DOHH2 (cell line): ENCODE measurements around the gene CLASP1.

ENCODE experiments used
- H3F3A ChIP-seq: fragments of 200-600 bp; sonication (generic), shearing (Covaris generic); 2 replicates; pipeline ENCODE4 v1.6.0; 2016; ENCODE audit warnings: antibody characterized with exemption, mild to moderate bottlenecking; ENCODE audit not compliant: control insufficient read depth, insufficient read depth
- H3K27ac ChIP-seq: fragments of 200-600 bp; sonication (generic); 2 replicates; pipeline ENCODE4 v1.5.1; 2014; ENCODE audit warnings: low read depth, mild to moderate bottlenecking, low read length, moderate library complexity
- H3K27me3 ChIP-seq: fragments of 200-600 bp; sonication (generic); 2 replicates; pipeline ENCODE4 v1.6.1; 2014; ENCODE audit warnings: mild to moderate bottlenecking, low read length, mixed read lengths; ENCODE audit not compliant: control insufficient read depth
- H3K36me3 ChIP-seq: fragments of 200-600 bp; sonication (generic); 2 replicates; pipeline ENCODE4 v1.6.1; 2014; ENCODE audit warnings: mild to moderate bottlenecking, low read length, moderate library complexity, mixed read lengths; ENCODE audit not compliant: control insufficient read depth
- H3K4me1 ChIP-seq: fragments of 200-600 bp; sonication (generic); 2 replicates; pipeline ENCODE4 v1.6.1; 2014; ENCODE audit warnings: mild to moderate bottlenecking, low read length, mixed read lengths; ENCODE audit not compliant: control insufficient read depth
- H3K4me2 ChIP-seq: fragments of 200-600 bp; sonication (generic); 2 replicates; pipeline ENCODE4 v1.6.0; 2014; ENCODE audit warnings: mild to moderate bottlenecking, low read length, moderate library complexity
- H3K4me3 ChIP-seq: fragments of 200-600 bp; sonication (generic); 2 replicates; pipeline ENCODE4 v1.5.1; 2014; ENCODE audit warnings: mild to moderate bottlenecking, low read length, mixed read lengths
- H3K79me2 ChIP-seq: fragments of 200-600 bp; sonication (generic); 2 replicates; pipeline ENCODE4 v1.6.1; 2014; ENCODE audit warnings: mild to moderate bottlenecking, low read length, mixed read lengths; ENCODE audit not compliant: control insufficient read depth
- H3K9me2 ChIP-seq: fragments of 200-600 bp; sonication (generic); replicated peaks from 2 replicates; pipeline ENCODE4 v1.6.1; 2014; ENCODE audit warnings: mild to moderate bottlenecking, low read length, mixed read lengths; ENCODE audit not compliant: control insufficient read depth
- H3K9me3 ChIP-seq: fragments of 200-600 bp; sonication (generic); 2 replicates; pipeline ENCODE4 v1.6.1; 2014; ENCODE audit warnings: antibody characterized with exemption, low read length, mixed read lengths; ENCODE audit not compliant: control insufficient read depth, insufficient read depth
- H4K20me1 ChIP-seq: fragments of 200-600 bp; sonication (generic); 2 replicates; pipeline ENCODE4 v1.6.0; 2014; ENCODE audit warnings: low read depth, mild to moderate bottlenecking, antibody characterized with exemption, low read length, moderate library complexity; ENCODE audit not compliant: control insufficient read depth, insufficient read depth
- CTCF ChIP-seq: fragments of 200-600 bp; sonication (generic); IDR thresholded peaks from one replicate; pipeline ENCODE4 v1.5.1; 2014; ENCODE audit warnings: antibody characterized with exemption, mild to moderate bottlenecking, low read depth, low read length; ENCODE audit not compliant: poor library complexity, severe bottlenecking
- EZH2phosphoT487 ChIP-seq: fragments of 200-600 bp; sonication (generic); IDR thresholded peaks from 2 replicates; pipeline ENCODE4 v1.6.1; 2017; ENCODE audit warnings: borderline replicate concordance, mild to moderate bottlenecking, antibody characterized with exemption, low read length, moderate library complexity, mixed read lengths

CLASP1 gene

GRCh38 chr2:121608967-121609366 is 40.3 kb downstream of the CLASP1 start:
- H3K79me2 ChIP-seq = peaks cover 70% of the 10 kb centered on the region
- H3K4me2 ChIP-seq = no peak overlapping the region
- no peak overlapping the region for H3K27ac ChIP-seq
- no peak for TF ChIP-seq EZH2phosphoT487
- no peak for TF ChIP-seq CTCF
- no peaks in the 10 kb centered on the region for H3K27me3 ChIP-seq
- H3K9me2 ChIP-seq = no peaks in the 10 kb centered on the region
- peaks cover 43% of the 10 kb centered on the region for H3K9me3 ChIP-seq
- H3K4me1 ChIP-seq = peaks cover 48% of the 10 kb centered on the region
- H3K36me3 ChIP-seq = peaks cover 49% of the 10 kb centered on the region
- H3F3A ChIP-seq = peaks cover 46% of the 10 kb centered on the region
- no peaks in the 10 kb centered on the region for H4K20me1 ChIP-seq
- H3K4me3 ChIP-seq = no peak overlapping the region

DNA sequence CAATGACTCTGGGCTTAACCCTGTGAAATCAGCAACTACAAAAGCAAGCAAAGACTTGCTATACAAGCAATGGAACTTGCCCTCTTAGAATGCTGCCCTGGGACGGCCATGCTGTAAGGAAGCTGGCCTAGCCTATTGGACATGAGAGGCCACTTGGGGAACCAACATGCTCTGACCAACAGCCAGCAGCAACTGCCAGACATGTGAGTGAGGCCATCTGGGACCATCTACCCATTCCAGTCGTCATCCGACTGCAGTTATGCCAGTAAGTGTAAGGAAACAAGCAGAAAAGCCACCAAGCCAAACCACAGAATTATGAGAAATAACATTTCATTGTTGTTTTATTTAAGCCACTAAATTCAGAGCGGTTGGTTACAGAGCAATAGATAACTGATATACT is 40.9 kb downstream of the CLASP1 start:
- Histone ChIP-seq H3K4me1 (peaks cover 49% of the 10 kb centered on the region), H3K9me2 (no peaks in the 10 kb centered on the region), H3K79me2 (peaks cover 70% of the 10 kb centered on the region), H3K27me3 (no peaks in the 10 kb centered on the region), H3K27ac (no peak overlapping the region), H4K20me1 (no peaks in the 10 kb centered on the region), H3K4me3 (no peak overlapping the region), H3F3A (peaks cover 44% of the 10 kb centered on the region), H3K9me3 (peaks cover 37% of the 10 kb centered on the region), H3K36me3 (peaks cover 48% of the 10 kb centered on the region), H3K4me2 (no peak overlapping the region)
- no peak for TF ChIP-seq EZH2phosphoT487
- no peak for TF ChIP-seq CTCF

DNA sequence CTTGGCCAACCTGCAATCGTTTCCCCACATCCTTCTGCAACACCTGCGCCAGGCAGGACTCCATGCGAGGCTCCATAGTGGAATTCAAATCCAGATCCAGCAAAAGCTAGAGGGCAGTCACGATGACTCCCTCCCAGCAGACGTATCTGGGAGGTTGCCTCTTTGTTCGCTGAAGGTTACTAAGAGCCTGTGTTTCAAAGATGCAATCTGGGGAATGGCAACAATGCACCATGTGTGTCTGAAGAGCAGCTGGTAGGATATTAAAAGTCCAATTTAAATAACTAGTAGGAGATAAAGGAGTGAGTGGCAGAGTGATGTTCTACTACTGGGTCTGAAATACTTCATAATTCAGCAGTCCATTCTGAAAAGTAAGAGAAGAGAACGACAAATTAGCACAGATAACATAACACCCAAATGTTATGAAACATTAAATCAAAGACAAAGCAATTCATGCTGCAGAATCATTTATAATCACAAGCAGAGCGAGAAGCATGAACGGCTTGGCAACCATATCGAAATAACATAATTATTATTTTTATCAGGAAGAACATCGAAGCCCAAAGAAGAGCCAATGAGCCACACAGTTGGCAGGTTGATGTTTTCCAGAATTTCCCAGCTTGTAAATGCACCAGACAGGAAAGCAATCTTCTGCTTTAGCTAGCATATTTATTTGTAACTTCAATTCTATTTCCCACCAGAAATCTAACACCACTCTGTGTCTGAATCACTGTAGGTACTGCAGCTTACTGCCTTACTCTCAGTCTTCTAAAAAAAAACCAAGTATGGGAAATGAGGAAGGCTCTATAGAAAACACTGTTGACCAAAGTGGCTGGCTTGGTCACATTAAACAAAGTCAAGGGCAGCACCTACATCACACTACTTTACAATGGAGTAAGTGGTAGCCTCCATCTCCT is 43.2 kb downstream of the CLASP1 start:
- Histone ChIP-seq H4K20me1 (no peaks in the 10 kb centered on the region), H3K4me3 (no peak overlapping the region), H3K4me2 (no peak overlapping the region), H3F3A (peaks cover 28% of the 10 kb centered on the region), H3K27me3 (no peaks in the 10 kb centered on the region), H3K36me3 (peaks cover 43% of the 10 kb centered on the region), H3K79me2 (peaks cover 85% of the 10 kb centered on the region), H3K9me2 (no peaks in the 10 kb centered on the region), H3K4me1 (peaks cover 47% of the 10 kb centered on the region), H3K9me3 (peaks cover 19% of the 10 kb centered on the region), H3K27ac (no peak overlapping the region)
- TF ChIP-seq EZH2phosphoT487 = no peak
- no peak for TF ChIP-seq CTCF
